Measurements from ENCODE around the gene KLHDC3.

The KLHDC3 gene

GRCh38 chr6:43059168-43060033 lies 45.4 kb downstream of the KLHDC3 start, which contains the start of the genes KLC4 and MRPL2:
Gene KLC4 (plus strand): TSS chr6:43059631. CDS start chr6:43061336, 1,705 bp downstream.
Gene MRPL2 (minus strand): TSS chr6:43059434. CDS start chr6:43059381, 53 bp downstream.
- peak; percentile 99 for DNase-seq

GRCh38 chr6:43060034-43060754 lies 46.1 kb downstream of the KLHDC3 start:
- DNase-seq: no peak

- no peak for DNase-seq
Observed at GRCh38 chr6:43060755-43061633, 46.9 kb downstream of the KLHDC3 start.

GRCh38 chr6:43061861-43062260 lies 47.8 kb downstream of the KLHDC3 start:
- no peak for DNase-seq

- DNase-seq: no peak
Observed at GRCh38 chr6:43062818-43063217, 48.8 kb downstream of the KLHDC3 start.

- DNase-seq: peak; percentile 31
Observed at GRCh38 chr6:43070028-43070632, 56.1 kb downstream of the KLHDC3 start.

Data from inflammatory macrophage treated with lipopolysaccharide for 4 hours (primary cell).